HG02970 (cell line): ENCODE data around the gene METTL21C.

ENCODE experiments used
- ATAC-seq: cut with Tn5 transposase; IDR thresholded peaks from one replicate; pipeline ENCODE4 v1.9.1; 2021; ENCODE audit warnings: mild to moderate bottlenecking, moderate library complexity, moderate number of reproducible peaks; ENCODE audit not compliant: unreplicated experiment, low FRiP score

METTL21C gene

GRCh38 chr13:102694937-102695336 is at the start of gene METTL21C:
TSS of gene METTL21C (minus strand) at chr13:102695044. CDS start at chr13:102694498, 546 bp downstream.
- ATAC-seq: no peak

GRCh38 chr13:102742506-102742905 is 47.7 kb upstream of the METTL21C start:
- no peak for ATAC-seq

GRCh38 chr13:102742101-102742500 is 47.3 kb upstream of the METTL21C start:
- no peak for ATAC-seq

GRCh38 chr13:102729560-102730270 is 34.9 kb upstream of the METTL21C start:
- ATAC-seq: no peak

GRCh38 chr13:102726430-102726829 is 31.6 kb upstream of the METTL21C start:
- ATAC-seq: no peak

GRCh38 chr13:102724923-102725322 is 30.1 kb upstream of the METTL21C start:
- ATAC-seq: no peak

GRCh38 chr13:102721800-102722231 is 27.0 kb upstream of the METTL21C start:
- ATAC-seq: no peak

- no peak for ATAC-seq
Observed at GRCh38 chr13:102718746-102719145, 23.9 kb upstream of the METTL21C start.

GRCh38 chr13:102715447-102715846 is 20.6 kb upstream of the METTL21C start:
- no peak for ATAC-seq

- ATAC-seq: no peak
Observed at GRCh38 chr13:102710261-102710679, 15.4 kb upstream of the METTL21C start.

- ATAC-seq: no peak
Observed at GRCh38 chr13:102709536-102709935, 14.7 kb upstream of the METTL21C start.

- no peak for ATAC-seq
Observed at GRCh38 chr13:102708991-102709390, 14.1 kb upstream of the METTL21C start.

GRCh38 chr13:102708211-102708610 is 13.4 kb upstream of the METTL21C start:
- ATAC-seq: no peak

- no peak for ATAC-seq
Observed at GRCh38 chr13:102707467-102707866, 12.6 kb upstream of the METTL21C start.

- ATAC-seq: no peak
Observed at GRCh38 chr13:102704238-102705058, 9.6 kb upstream of the METTL21C start.

- ATAC-seq: no peak
Observed at GRCh38 chr13:102703726-102704035, 8.8 kb upstream of the METTL21C start.

- ATAC-seq: no peak
Observed at GRCh38 chr13:102702965-102703725, 8.3 kb upstream of the METTL21C start.

- ATAC-seq: no peak
Observed at GRCh38 chr13:102701331-102701730, 6.5 kb upstream of the METTL21C start.

GRCh38 chr13:102700088-102701031 is 5.5 kb upstream of the METTL21C start:
- ATAC-seq: no peak

- no peak for ATAC-seq
Observed at GRCh38 chr13:102699504-102699903, 4.7 kb upstream of the METTL21C start.
